GM18505 (cell line): ENCODE data around the gene NEK7.

Experiments
- ATAC-seq: cut with Tn5 transposase; IDR thresholded peaks from one replicate; pipeline ENCODE4 v1.9.1; 2021; ENCODE audit not compliant: unreplicated experiment
- POLR2A ChIP-seq: IDR thresholded peaks from 4 replicates; pipeline ENCODE4 v1.6.1; 2011; ENCODE audit warnings: borderline replicate concordance; ENCODE audit not compliant: insufficient read depth, insufficient read length; ENCODE audit errors: extremely low read depth

NEK7 gene

DNA sequence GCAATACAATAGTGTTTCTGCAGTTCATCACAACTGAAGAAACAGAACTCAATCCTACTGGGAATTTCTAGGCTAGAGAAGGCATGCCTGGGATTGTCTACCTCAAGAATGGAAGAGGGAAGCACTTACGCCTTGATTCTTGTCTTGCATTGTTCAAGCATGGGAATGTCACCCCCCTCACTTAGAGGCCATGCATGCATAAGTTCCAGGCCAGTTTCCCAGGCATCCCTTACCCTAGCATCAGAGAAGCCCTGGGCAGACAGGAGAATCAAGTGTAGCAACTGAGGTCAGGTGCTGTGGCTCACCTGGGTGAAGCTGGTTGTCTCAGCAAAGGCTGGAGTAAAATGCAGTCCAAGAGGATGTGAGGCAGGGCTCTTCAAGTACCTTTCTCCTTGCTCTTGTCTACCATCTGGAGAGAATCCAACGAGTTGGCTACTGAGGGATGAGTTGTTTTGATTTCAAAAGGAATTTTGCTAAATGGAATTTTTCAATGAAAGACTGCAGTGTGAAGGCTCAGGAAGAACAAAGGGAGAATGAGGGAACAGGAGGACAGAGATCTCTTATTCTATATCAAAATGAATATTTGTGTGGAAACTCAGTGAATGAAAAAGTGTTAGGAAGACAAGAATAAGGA lies 174.3 kb downstream of the NEK7 start:
- no peak for TF ChIP-seq POLR2A
- ATAC-seq = no peak

DNA sequence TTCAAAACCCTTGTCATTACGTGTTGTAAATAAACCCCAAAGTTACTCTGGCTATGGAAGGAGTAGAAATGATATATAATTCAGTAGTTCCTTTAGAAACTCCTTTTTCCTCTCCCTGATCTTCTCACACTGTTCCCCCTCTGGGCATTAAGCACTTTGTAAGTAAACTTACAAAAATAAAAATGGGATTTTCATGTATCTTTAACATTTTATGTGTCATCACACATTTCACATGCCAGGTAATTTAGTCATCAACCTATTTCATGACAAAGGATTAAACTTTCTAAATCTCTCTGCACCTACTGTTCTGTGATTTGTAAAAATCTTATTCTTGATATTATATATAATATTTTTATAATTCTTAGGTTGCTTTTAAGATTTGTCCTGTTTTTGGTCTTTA lies 176.9 kb downstream of the NEK7 start:
- ATAC-seq = no peak
- no peak for TF ChIP-seq POLR2A

DNA sequence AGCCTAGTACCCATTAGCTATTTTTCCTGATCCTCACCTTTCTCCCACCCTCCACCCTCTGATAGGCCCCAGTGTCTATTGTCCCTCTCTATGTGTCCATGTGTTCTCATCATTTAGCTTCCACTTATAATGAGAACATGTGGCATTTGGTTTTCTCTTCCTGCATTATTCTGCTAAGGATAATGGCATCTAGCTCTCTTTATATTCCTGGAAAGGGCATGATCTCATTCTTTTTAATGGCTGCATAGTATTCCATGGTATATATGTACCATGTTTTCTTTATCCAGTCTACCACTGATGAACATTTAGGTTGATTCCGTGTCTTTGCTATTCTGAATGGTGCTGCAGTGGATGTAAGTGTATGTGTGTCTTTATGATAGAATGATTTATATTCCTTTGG lies 178.9 kb downstream of the NEK7 start:
- ATAC-seq = no peak
- TF ChIP-seq POLR2A = no peak

DNA sequence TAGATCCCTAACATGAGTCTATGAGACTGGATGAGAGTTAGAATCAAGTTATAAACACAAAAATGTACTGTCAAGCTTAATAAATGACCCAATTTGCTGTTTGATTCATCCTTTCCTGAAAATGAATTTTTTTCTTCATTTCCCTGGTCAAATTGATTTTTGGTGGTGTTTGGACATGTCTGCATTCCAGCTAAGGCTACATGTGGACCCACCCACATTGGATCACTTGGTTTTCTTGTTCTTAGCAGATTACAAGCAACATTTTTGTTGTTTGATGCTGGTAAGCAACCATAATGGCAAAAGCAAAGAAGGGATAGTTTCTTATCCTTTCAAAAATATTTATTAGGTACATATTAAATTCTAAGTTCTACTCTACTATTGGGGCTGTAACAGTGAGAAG lies 181.1 kb downstream of the NEK7 start:
- no peak for ATAC-seq
- no peak for TF ChIP-seq POLR2A

DNA sequence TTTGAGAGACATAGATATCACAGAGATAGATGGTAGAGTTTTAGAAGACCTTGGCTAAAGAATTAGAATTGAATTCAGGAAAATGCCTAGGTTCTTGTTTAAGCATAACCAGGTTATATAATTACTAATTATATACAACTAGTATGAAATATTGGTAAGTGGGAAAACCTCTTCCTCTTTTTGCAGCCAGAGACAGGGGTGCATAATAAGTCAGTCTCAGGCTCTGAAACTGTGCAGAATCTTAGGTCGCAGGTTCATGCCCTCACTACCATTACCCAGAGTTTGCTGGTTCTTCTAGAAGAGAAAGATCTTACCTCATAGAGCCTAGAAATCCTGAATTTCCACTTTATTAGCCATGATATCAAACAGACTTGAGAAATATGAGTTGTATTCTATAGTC lies 183.3 kb downstream of the NEK7 start:
- ATAC-seq = no peak
- TF ChIP-seq POLR2A = no peak

DNA sequence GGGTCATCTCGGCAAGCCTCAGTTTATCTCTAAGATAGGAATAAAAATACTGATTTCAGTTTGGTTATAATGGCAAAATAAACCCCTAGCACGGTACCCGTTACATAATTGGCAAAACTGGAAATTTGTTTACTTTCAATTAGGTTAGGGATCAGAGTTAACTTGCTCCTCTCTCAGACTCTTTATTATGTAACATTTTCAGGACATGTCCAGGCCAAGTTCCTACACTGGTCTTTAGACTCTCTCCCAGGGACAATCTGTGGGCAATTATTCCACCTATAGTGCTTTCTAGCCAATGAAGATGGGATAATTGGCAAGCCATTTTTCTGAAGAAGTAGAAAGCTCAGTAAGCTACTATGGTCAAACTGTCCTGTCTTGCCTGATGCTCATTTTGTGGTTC lies 189.4 kb downstream of the NEK7 start:
- no peak for ATAC-seq
- no peak for TF ChIP-seq POLR2A

DNA sequence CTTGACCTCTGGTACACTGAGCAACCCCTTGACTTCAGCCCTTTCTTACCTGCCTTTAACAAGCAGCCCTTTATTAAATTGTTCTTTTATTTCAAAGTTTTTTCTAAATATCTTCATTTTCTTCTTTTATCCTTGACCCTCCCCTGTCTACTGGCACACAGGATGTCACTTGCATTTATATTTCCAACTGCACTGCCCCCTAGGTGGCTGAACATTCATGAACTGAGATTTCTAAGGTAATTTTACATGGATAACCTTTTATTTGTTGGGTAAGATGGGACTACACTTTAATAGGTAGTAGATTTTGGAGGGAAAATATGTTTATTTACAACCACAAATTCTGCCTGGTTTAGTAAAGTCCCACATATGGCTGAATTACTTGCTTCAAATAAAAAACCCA lies 193.7 kb downstream of the NEK7 start:
- no peak for TF ChIP-seq POLR2A
- no peak for ATAC-seq

DNA sequence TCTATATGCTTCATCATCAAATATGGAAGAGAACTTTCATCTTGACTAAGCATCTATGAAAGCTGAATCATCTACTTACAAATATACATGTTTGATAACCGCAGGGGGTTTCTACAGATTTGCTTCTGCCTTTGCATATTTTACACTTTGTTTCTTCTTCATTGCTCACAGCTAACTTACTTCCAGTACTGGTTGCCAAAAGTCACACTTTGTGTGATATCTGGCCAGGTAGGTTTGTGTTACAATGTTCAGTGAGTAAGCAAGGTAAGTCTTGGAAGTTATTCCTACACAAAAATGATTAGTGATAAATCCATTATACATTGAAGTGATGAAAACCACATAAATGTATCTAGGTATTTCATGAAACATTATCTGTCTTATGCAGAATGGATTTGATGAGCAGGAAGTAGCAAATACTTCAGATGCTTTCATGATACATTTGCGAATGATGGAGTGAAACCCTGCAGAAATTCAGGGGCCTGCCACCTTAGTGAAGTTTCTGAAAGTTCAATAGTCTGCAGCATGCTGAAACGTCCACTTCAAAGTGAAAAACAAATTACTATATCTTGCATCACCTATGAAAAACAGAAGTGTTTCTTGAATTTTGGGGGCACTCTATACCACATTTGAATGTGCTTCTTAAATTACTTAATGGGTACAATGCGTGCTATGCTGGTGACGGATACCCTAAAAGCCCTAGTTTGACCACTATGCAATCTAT lies 196.3 kb downstream of the NEK7 start:
- TF ChIP-seq POLR2A = no peak
- ATAC-seq = peak; percentile 93

DNA sequence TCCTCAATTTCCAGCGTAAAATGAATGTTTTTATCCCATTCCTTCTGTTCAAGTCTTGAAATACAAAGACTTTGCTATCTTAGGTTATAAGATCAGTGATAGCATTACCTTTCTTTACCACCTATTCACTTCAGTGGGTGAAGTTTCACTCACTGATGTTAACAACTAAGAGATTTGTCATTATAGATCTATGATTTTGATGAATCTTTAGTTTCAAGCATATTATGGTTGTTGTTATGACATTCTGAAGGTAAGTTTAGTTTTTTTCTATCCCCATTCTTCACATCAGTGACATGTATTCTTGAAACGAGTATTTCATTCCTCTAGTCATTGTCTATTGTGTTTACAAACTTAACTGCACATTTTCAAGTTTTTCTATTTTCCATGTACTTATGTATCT lies 201.1 kb downstream of the NEK7 start:
- TF ChIP-seq POLR2A = no peak
- ATAC-seq = no peak

DNA sequence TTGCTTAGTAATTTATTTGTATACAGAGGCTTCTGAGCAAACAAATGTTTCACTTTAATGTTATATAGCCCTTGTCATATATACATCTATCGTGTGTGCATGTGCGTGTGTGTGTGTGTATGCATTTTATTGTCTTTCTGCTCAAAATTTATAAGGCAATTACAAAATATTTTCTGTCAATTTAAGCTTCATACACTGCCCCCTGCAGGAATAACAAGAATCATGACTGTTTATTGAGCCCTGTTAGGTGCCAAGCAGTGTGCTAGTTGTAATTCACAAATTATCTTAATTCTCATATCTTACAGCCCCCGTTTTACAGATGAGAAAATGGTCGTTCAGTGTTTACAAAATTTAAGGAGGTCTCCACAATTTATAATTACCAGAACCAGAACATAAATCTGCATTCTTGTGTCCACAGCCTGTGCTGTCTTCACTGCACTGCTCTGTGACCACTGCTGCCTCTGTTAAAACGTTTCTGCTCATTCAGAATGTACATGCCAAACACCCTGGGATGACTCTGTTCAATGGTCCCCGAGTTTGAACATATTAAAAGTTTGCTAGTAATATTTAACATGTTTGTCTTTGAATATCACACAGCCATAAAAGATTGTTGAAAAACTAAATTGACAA lies 202.3 kb downstream of the NEK7 start:
- no peak for ATAC-seq
- no peak for TF ChIP-seq POLR2A

DNA sequence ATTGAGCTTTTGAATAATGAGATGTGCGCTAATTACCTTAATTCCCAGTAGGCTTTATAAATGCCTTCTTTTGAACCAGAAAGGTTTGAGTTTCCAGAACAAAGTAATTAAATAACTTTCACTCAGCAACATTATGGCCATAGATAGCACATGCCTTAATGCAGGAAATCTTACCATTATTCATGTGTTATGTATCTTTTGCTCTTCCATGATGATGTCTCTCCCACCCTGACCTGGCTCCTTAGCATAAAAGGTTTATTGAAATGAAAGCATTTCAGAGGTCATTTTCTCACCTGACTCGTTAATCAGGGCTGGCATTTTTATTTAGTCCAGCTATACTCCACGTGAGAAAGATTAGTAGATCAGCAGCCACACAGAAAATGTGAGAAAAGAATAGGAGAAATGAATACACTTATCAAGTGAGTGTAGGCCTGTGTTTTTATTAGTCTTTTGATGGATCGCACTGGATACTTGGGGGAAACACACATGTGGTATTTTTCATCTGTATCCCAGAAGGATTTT lies 203.5 kb downstream of the NEK7 start:
- no peak for ATAC-seq
- TF ChIP-seq POLR2A = no peak

DNA sequence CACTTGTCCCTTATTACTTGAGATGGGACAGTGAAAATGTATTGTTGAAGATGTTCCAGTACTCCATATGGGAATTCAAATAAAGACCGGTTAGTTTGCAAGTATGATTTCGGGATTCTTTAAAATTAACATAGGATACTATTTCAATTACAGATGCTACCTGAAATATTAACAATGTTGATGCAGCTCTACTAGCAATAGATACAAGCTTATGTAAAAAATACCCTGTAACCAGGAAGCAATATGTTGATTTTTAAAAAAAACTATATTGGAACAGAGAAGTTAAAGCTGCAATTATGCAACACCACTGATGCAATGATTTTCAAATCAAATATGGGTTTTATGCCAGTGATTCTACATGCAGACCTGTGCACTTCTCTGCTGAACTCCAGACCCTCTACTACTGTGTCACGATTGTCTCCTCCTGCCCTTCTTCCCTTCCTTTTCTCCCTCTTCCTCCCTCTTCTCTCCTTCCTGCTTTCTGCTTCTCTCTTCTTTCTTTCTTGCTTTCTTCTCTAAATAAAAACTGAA lies 204.5 kb downstream of the NEK7 start:
- ATAC-seq = no peak
- TF ChIP-seq POLR2A = no peak

DNA sequence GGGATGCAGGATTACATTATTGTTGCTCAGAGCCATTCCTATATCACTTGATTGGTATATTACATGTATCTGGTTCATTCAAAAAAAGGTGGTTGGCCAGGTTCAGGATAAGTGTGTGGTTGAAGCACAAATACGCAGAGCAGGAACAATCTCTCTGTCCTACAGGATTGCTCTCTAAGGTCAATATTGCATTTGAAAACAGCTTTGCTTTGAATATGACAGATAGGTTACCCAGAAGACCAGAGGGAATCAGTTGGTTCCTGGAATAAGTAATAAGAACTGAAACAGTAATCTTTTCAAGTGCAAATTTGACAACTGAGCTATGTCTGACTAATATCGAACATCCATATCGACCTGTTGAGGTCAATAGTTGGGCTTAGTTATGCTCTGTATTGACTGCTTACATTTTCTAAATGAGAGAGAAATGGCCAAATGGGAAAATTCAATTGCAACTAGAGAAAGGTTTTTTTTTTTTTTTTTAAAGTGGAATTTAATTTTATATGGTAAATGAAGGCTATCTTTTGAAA lies 206.9 kb downstream of the NEK7 start:
- no peak for ATAC-seq
- TF ChIP-seq POLR2A = no peak
